HepG2 (cell line): ENCODE data around the gene RNASE11. TPM values are rescaled to one million over a fixed set of nuclear protein-coding genes. Genes with fewer than 3 reads are reported as not detected.

Source experiments
- AGO1 ChIP-seq: fragments of 200-400 bp; formaldehyde crosslinking; IDR thresholded peaks from 2 replicates; pipeline ENCODE4 v1.6.1; 2017; ENCODE audit warnings: mild to moderate bottlenecking, low read depth, low read length, moderate library complexity; ENCODE audit not compliant: poor library complexity, severe bottlenecking
- CBX5 ChIP-seq: sonication (generic); formaldehyde crosslinking; IDR thresholded peaks from 2 replicates; pipeline ENCODE4 v1.4.0; 2020; ENCODE audit warnings: missing genetic modification reagents, borderline replicate concordance
- CHD4 ChIP-seq: fragments of 200-600 bp; sonication (generic); IDR thresholded peaks from 2 replicates; pipeline ENCODE4 v1.7.0; 2017; ENCODE audit warnings: mild to moderate bottlenecking, low read length, borderline replicate concordance
- EHMT2 ChIP-seq: fragments of 200-600 bp; sonication (generic); IDR thresholded peaks from 2 replicates; pipeline ENCODE4 v1.7.0; 2017; ENCODE audit warnings: antibody characterized with exemption, low read depth, low read length, borderline replicate concordance
- HES4 ChIP-seq: sonication (generic); formaldehyde crosslinking; IDR thresholded peaks from 2 replicates; pipeline ENCODE4 v1.9.0; 2021; ENCODE audit warnings: mild to moderate bottlenecking, missing genetic modification reagents, borderline replicate concordance
- MTF2 ChIP-seq: sonication (generic); formaldehyde crosslinking; IDR thresholded peaks from 2 replicates; pipeline ENCODE4 v1.5.0; 2020; ENCODE audit warnings: missing genetic modification reagents, borderline replicate concordance
- POGZ ChIP-seq: sonication (generic); formaldehyde crosslinking; IDR thresholded peaks from 2 replicates; pipeline ENCODE4 v1.4.0; 2020; ENCODE audit warnings: mild to moderate bottlenecking, missing genetic modification reagents
- RCOR2 ChIP-seq: IDR thresholded peaks from 2 replicates; pipeline ENCODE4 v1.6.1; 2016; ENCODE audit warnings: missing biosample characterization, missing genetic modification reagents
- RFXAP ChIP-seq: sonication (generic); formaldehyde crosslinking; IDR thresholded peaks from 2 replicates; pipeline ENCODE4 v1.4.0; 2020; ENCODE audit warnings: missing genetic modification reagents, borderline replicate concordance
- RXRB ChIP-seq: IDR thresholded peaks from 2 replicates; pipeline ENCODE4 v1.6.1; 2016; ENCODE audit warnings: borderline replicate concordance, missing genetic modification reagents, missing compliant biosample characterization
- SNAI1 ChIP-seq: sonication (generic); formaldehyde crosslinking; IDR thresholded peaks from 2 replicates; pipeline ENCODE4 v1.5.0; 2020; ENCODE audit warnings: mild to moderate bottlenecking, missing genetic modification reagents, borderline replicate concordance
- ZBTB7B ChIP-seq: sonication (generic); formaldehyde crosslinking; IDR thresholded peaks from 2 replicates; pipeline ENCODE4 v1.4.0; 2020; ENCODE audit warnings: missing genetic modification reagents
- ZNF333 ChIP-seq: sonication (generic); formaldehyde crosslinking; IDR thresholded peaks from 2 replicates; pipeline ENCODE4 v1.4.0; 2020; ENCODE audit warnings: mild to moderate bottlenecking, missing genetic modification reagents, borderline replicate concordance
- ZNF556 ChIP-seq: sonication (generic); formaldehyde crosslinking; IDR thresholded peaks from 2 replicates; pipeline ENCODE4 v1.4.0; 2020; ENCODE audit warnings: mild to moderate bottlenecking, missing genetic modification reagents, borderline replicate concordance
- ZNF776 ChIP-seq: sonication (generic); formaldehyde crosslinking; IDR thresholded peaks from 2 replicates; pipeline ENCODE4 v1.4.0; 2020; ENCODE audit warnings: mild to moderate bottlenecking, missing genetic modification reagents
- polyA plus RNA-seq, 8 experiments: library from polyadenylated mRNA; depleted of rRNA in 3 of 8; stranded (reverse) in 7 of 8; unstranded in 1 of 8; fragments of >200 nt; fragmentation: Illumina TruSeq in 4 of 8; extraction: Trizol in 4 of 8; gene quantifications; 2 replicates each; pipeline versions ENCODE4 v1.2.1 to v1.2.3, GENCODE V29; 2011 to 2016; ENCODE audit warnings: low read depth in 4 of 8, missing spikeins in 1 of 8, mixed read lengths in 1 of 8; ENCODE audit not compliant: insufficient read depth in 1 of 8
- total RNA-seq, 5 experiments: library from RNA; depleted of rRNA; stranded (reverse); fragments of >200 nt; fragmentation: Illumina TruSeq; extraction: Trizol; gene quantifications; 2 replicates each; pipeline ENCODE4 v1.2.3, GENCODE V29; 2016; ENCODE audit warnings: low read depth in 1 of 5
- TF ChIP-seq, protein P1 (sequence below): sonication (generic); formaldehyde crosslinking; conservative IDR thresholded peaks from 2 replicates; pipeline ENCODE4 v1.4.0; 2020; ENCODE audit warnings: mild to moderate bottlenecking, missing genetic modification reagents, moderate library complexity
- TF ChIP-seq, protein P2 (sequence below): sonication (generic); formaldehyde crosslinking; conservative IDR thresholded peaks from 2 replicates; pipeline ENCODE4 v1.4.0; 2020; ENCODE audit warnings: missing genetic modification reagents
- TF ChIP-seq, protein P3 (sequence below): sonication (generic); formaldehyde crosslinking; IDR thresholded peaks from 2 replicates; pipeline ENCODE4 v1.8.0; 2022; ENCODE audit warnings: missing genetic modification reagents, mild to moderate bottlenecking, borderline replicate concordance
- TF ChIP-seq, protein P4 (sequence below): sonication (generic); formaldehyde crosslinking; IDR thresholded peaks from 2 replicates; pipeline ENCODE4 v1.5.0; 2020; ENCODE audit warnings: missing genetic modification reagents
- TF ChIP-seq, protein P5 (sequence below): sonication (generic); formaldehyde crosslinking; IDR thresholded peaks from 2 replicates; pipeline ENCODE4 v1.9.0; 2022; ENCODE audit warnings: low read depth, missing genetic modification reagents
- TF ChIP-seq, protein P6 (sequence below): sonication (generic); formaldehyde crosslinking; IDR thresholded peaks from 2 replicates; pipeline ENCODE4 v1.4.0; 2020; ENCODE audit warnings: mild to moderate bottlenecking, missing genetic modification reagents

RNASE11 gene
- total and polyA plus RNA-seq, 2 of the 13 experiments (the other 11 are each of a cell fraction or from before 2014, with no cell fraction given) = not detected

DNA sequence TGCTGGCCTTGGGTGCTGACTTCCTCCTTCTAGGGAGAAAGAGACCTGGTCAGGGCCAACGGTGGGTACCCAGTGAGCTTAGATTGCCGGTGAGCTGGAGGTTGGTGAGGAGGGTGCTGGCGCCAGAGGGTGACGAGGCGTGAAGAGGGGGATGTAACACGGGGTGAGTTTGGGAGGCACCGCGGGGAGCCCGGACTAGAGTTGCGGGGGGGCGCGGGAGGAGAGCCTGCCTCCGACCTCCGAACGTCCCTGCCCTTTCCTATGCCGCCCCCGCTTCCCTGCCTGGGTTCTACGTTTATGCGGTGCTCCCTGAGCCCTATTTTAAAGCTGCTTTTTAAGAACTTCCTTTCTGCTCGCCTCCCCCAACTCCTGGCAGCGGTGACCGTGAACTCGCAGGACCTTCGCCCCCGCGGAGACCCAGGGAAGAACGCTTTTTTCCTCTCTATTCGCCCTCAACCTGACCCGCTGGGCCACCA is 35.1 kb upstream of the RNASE11 start (continued):
- TF ChIP-seq, protein P1, sequence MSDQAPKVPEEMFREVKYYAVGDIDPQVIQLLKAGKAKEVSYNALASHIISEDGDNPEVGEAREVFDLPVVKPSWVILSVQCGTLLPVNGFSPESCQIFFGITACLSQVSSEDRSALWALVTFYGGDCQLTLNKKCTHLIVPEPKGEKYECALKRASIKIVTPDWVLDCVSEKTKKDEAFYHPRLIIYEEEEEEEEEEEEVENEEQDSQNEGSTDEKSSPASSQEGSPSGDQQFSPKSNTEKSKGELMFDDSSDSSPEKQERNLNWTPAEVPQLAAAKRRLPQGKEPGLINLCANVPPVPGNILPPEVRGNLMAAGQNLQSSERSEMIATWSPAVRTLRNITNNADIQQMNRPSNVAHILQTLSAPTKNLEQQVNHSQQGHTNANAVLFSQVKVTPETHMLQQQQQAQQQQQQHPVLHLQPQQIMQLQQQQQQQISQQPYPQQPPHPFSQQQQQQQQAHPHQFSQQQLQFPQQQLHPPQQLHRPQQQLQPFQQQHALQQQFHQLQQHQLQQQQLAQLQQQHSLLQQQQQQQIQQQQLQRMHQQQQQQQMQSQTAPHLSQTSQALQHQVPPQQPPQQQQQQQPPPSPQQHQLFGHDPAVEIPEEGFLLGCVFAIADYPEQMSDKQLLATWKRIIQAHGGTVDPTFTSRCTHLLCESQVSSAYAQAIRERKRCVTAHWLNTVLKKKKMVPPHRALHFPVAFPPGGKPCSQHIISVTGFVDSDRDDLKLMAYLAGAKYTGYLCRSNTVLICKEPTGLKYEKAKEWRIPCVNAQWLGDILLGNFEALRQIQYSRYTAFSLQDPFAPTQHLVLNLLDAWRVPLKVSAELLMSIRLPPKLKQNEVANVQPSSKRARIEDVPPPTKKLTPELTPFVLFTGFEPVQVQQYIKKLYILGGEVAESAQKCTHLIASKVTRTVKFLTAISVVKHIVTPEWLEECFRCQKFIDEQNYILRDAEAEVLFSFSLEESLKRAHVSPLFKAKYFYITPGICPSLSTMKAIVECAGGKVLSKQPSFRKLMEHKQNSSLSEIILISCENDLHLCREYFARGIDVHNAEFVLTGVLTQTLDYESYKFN = peak; percentile 75
- TF ChIP-seq RCOR2 (CRISPR knock-in tag) = no peak
- no peak for TF ChIP-seq ZNF556
- TF ChIP-seq, protein P2, sequence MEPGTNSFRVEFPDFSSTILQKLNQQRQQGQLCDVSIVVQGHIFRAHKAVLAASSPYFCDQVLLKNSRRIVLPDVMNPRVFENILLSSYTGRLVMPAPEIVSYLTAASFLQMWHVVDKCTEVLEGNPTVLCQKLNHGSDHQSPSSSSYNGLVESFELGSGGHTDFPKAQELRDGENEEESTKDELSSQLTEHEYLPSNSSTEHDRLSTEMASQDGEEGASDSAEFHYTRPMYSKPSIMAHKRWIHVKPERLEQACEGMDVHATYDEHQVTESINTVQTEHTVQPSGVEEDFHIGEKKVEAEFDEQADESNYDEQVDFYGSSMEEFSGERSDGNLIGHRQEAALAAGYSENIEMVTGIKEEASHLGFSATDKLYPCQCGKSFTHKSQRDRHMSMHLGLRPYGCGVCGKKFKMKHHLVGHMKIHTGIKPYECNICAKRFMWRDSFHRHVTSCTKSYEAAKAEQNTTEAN = no peak
- no peak for TF ChIP-seq AGO1
- TF ChIP-seq RXRB = peak; percentile 94
- TF ChIP-seq, protein P3, sequence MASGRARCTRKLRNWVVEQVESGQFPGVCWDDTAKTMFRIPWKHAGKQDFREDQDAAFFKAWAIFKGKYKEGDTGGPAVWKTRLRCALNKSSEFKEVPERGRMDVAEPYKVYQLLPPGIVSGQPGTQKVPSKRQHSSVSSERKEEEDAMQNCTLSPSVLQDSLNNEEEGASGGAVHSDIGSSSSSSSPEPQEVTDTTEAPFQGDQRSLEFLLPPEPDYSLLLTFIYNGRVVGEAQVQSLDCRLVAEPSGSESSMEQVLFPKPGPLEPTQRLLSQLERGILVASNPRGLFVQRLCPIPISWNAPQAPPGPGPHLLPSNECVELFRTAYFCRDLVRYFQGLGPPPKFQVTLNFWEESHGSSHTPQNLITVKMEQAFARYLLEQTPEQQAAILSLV (CRISPR knock-in tag) = no peak
- TF ChIP-seq ZNF333 = no peak
- TF ChIP-seq CBX5 (CRISPR knock-in tag) = 0 out of 2 replicates have a peak, but pooled peaks have one; percentile 31
- TF ChIP-seq SNAI1 (CRISPR knock-in tag) = no peak
- TF ChIP-seq CHD4 = no peak
- 0 out of 2 replicates have a peak, but pooled peaks have one; percentile 18 for TF ChIP-seq POGZ (CRISPR knock-in tag)
- TF ChIP-seq, protein P4, sequence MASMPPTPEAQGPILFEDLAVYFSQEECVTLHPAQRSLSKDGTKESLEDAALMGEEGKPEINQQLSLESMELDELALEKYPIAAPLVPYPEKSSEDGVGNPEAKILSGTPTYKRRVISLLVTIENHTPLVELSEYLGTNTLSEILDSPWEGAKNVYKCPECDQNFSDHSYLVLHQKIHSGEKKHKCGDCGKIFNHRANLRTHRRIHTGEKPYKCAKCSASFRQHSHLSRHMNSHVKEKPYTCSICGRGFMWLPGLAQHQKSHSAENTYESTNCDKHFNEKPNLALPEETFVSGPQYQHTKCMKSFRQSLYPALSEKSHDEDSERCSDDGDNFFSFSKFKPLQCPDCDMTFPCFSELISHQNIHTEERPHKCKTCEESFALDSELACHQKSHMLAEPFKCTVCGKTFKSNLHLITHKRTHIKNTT (CRISPR knock-in tag) = no peak
- TF ChIP-seq MTF2 = no peak
- no peak for TF ChIP-seq RFXAP
- TF ChIP-seq ZNF776 = no peak
- TF ChIP-seq, protein P5, sequence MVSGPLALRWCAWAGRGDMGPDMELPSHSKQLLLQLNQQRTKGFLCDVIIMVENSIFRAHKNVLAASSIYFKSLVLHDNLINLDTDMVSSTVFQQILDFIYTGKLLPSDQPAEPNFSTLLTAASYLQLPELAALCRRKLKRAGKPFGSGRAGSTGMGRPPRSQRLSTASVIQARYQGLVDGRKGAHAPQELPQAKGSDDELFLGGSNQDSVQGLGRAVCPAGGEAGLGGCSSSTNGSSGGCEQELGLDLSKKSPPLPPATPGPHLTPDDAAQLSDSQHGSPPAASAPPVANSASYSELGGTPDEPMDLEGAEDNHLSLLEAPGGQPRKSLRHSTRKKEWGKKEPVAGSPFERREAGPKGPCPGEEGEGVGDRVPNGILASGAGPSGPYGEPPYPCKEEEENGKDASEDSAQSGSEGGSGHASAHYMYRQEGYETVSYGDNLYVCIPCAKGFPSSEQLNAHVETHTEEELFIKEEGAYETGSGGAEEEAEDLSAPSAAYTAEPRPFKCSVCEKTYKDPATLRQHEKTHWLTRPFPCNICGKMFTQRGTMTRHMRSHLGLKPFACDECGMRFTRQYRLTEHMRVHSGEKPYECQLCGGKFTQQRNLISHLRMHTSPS (CRISPR knock-in tag) = no peak
- TF ChIP-seq EHMT2 = no peak
- no peak for TF ChIP-seq HES4 (CRISPR knock-in tag)
- TF ChIP-seq ZBTB7B (CRISPR knock-in tag) = no peak
- TF ChIP-seq, protein P6, sequence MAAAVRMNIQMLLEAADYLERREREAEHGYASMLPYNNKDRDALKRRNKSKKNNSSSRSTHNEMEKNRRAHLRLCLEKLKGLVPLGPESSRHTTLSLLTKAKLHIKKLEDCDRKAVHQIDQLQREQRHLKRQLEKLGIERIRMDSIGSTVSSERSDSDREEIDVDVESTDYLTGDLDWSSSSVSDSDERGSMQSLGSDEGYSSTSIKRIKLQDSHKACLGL = no peak
